K562 (cell line): ENCODE results near the gene GIPR. TPM values are rescaled to one million over a fixed set of nuclear protein-coding genes. Genes with fewer than 3 reads are reported as not detected.

Experiments used
- CBFB ChIP-seq: sonication (generic); formaldehyde crosslinking; IDR thresholded peaks from 2 replicates; pipeline ENCODE4 v1.4.0; 2020; ENCODE audit warnings: mild to moderate bottlenecking, missing genetic modification reagents
- CLOCK ChIP-seq: fragments of 250-450 bp; sonication (Bioruptor Pico); IDR thresholded peaks from 2 replicates; pipeline ENCODE4 v1.4.0; 2020; ENCODE audit warnings: mild to moderate bottlenecking, moderate library complexity, borderline replicate concordance
- CTBP1 ChIP-seq: fragments of 450-650 bp; IDR thresholded peaks from 2 replicates; pipeline ENCODE4 v1.6.1; 2016; ENCODE audit warnings: borderline replicate concordance
- E2F3 ChIP-seq: fragments of 250-450 bp; sonication (Bioruptor Pico); IDR thresholded peaks from 2 replicates; pipeline ENCODE4 v1.4.0; 2020; ENCODE audit warnings: mild to moderate bottlenecking
- ELF1 ChIP-seq: fragments of 200-800 bp; sonication (Bioruptor generic); IDR thresholded peaks from 2 replicates; pipeline ENCODE4 v1.6.1; 2016; ENCODE audit warnings: missing genetic modification characterization, missing compliant biosample characterization
- ELF2 ChIP-seq: fragments of 250-450 bp; sonication (Bioruptor Pico); IDR thresholded peaks from 2 replicates; pipeline ENCODE4 v1.5.0; 2021; ENCODE audit warnings: mild to moderate bottlenecking
- EWSR1 ChIP-seq: fragments of 450-650 bp; IDR thresholded peaks from 2 replicates; pipeline ENCODE4 v1.6.1; 2018; ENCODE audit warnings: borderline replicate concordance, mild to moderate bottlenecking, low read depth, moderate library complexity; ENCODE audit not compliant: partially characterized antibody
- HCFC1 ChIP-seq: IDR thresholded peaks from 2 replicates; pipeline ENCODE4 v1.6.1; 2012; ENCODE audit warnings: low read depth, low read length, improper control_type of control experiment
- KLF6 ChIP-seq: fragments of 250-450 bp; sonication (Bioruptor Pico); IDR thresholded peaks from 2 replicates; pipeline ENCODE4 v1.4.0; 2020; ENCODE audit warnings: mild to moderate bottlenecking, moderate library complexity, borderline replicate concordance
- L3MBTL2 ChIP-seq: fragments of 450-650 bp; IDR thresholded peaks from 2 replicates; pipeline ENCODE4 v1.6.1; 2016; ENCODE audit warnings: mild to moderate bottlenecking, moderate library complexity
- NFIC ChIP-seq: fragments of 450-650 bp; IDR thresholded peaks from 2 replicates; pipeline ENCODE4 v1.6.1; 2017; ENCODE audit warnings: mild to moderate bottlenecking, inconsistent platforms
- PTTG1 ChIP-seq: fragments of 450-650 bp; IDR thresholded peaks from 2 replicates; pipeline ENCODE4 v1.6.1; 2016; ENCODE audit warnings: low read depth, mild to moderate bottlenecking, missing genetic modification characterization, missing compliant biosample characterization
- RBBP5 ChIP-seq: fragments of 200-600 bp; sonication (generic); IDR thresholded peaks from 2 replicates; pipeline ENCODE4 v1.6.1; 2012; ENCODE audit warnings: borderline replicate concordance, mild to moderate bottlenecking, low read length, control low read depth, inconsistent platforms; ENCODE audit not compliant: insufficient read depth, poor library complexity, severe bottlenecking
- SMARCC2 ChIP-seq: fragments of 450-650 bp; IDR thresholded peaks from 2 replicates; pipeline ENCODE4 v1.6.1; 2017; ENCODE audit warnings: antibody characterized with exemption, moderate library complexity, mild to moderate bottlenecking, low read depth
- SOX6 ChIP-seq: fragments of 450-650 bp; IDR thresholded peaks from 2 replicates; pipeline ENCODE4 v1.6.1; 2014; ENCODE audit warnings: mild to moderate bottlenecking
- SRSF3 ChIP-seq: fragments of 200-400 bp; formaldehyde crosslinking; IDR thresholded peaks from 2 replicates; pipeline ENCODE4 v1.6.1; 2016; ENCODE audit warnings: mild to moderate bottlenecking, low read length, moderate library complexity; ENCODE audit not compliant: insufficient read depth
- SUPT5H ChIP-seq: fragments of 450-650 bp; IDR thresholded peaks from 2 replicates; pipeline ENCODE4 v1.6.1; 2016
- TFE3 ChIP-seq: fragments of 450-650 bp; formaldehyde crosslinking; IDR thresholded peaks from 2 replicates; pipeline ENCODE4 v1.4.0; 2020; ENCODE audit warnings: mild to moderate bottlenecking, mixed read lengths
- ZBTB26 ChIP-seq: fragments of 450-650 bp; formaldehyde crosslinking; IDR thresholded peaks from 2 replicates; pipeline ENCODE4 v1.4.0; 2022; ENCODE audit warnings: missing genetic modification characterization
- ZFP1 ChIP-seq: fragments of 450-650 bp; formaldehyde crosslinking; IDR thresholded peaks from 2 replicates; pipeline ENCODE4 v1.4.0; 2020; ENCODE audit warnings: mild to moderate bottlenecking, mixed read lengths
- ZFX ChIP-seq: sonication (generic); formaldehyde crosslinking; IDR thresholded peaks from 2 replicates; pipeline ENCODE4 v1.8.0; 2022; ENCODE audit warnings: mild to moderate bottlenecking, missing genetic modification reagents, moderate library complexity
- ZNF165 ChIP-seq: fragments of 250-450 bp; sonication (Bioruptor Pico); IDR thresholded peaks from 2 replicates; pipeline ENCODE4 v1.4.0; 2020; ENCODE audit warnings: borderline replicate concordance
- ZNF324 ChIP-seq: fragments of 250-450 bp; sonication (Bioruptor Pico); IDR thresholded peaks from 2 replicates; pipeline ENCODE4 v1.4.0; 2020; ENCODE audit warnings: mild to moderate bottlenecking
- polyA plus RNA-seq, 8 experiments: library from polyadenylated mRNA; depleted of rRNA in 4 of 8; stranded (reverse) in 5 of 8; unstranded in 3 of 8; fragments of >200 nt; fragmentation: Nextera tagmentation in 2 of 8; fragmentation: Illumina TruSeq in 1 of 8; extraction: Ambion mirVana in 2 of 8; extraction: Trizol in 1 of 8; gene quantifications; 2 replicates each; pipeline versions ENCODE4 v1.2.1 to v1.2.3, GENCODE V29; 2011 to 2014; ENCODE audit warnings: inconsistent platforms in 1 of 8, missing spikeins in 1 of 8
- total RNA-seq, 7 experiments: library from RNA; depleted of rRNA in 6 of 7; stranded (reverse); fragments of >200 nt in 6 of 7; fragmentation: Illumina TruSeq in 2 of 7; extraction: Trizol in 2 of 7; gene quantifications; 2 replicates each; pipeline versions ENCODE4 v1.2.1 to v1.2.3, GENCODE V29; 2011 to 2021; ENCODE audit warnings: low replicate concordance in 1 of 7

The GIPR gene
- total and polyA plus RNA-seq, 9 of the 15 experiments (the other 6 are each of a cell fraction or from before 2014, with no cell fraction given), result 2.2 to 26.8 (median 12.7) TPM

GRCh38 chr19:45645631-45646344 is 22.2 kb upstream of the GIPR start (continued):
- TF ChIP-seq TFE3 (CRISPR knock-in tag), result no peak
- TF ChIP-seq SOX6, result peak; percentile 52; the same call in 1 of the 2 replicates
- no peak for TF ChIP-seq ZBTB26 (CRISPR knock-in tag)
- no peak for TF ChIP-seq RBBP5
- TF ChIP-seq HCFC1, result peak; percentile 38; the same call in 1 of the 2 replicates
- TF ChIP-seq ELF2, result no peak
- TF ChIP-seq SUPT5H, result no peak
- peak; percentile 74 for TF ChIP-seq CTBP1
- peak; percentile 87 for TF ChIP-seq NFIC
- TF ChIP-seq KLF6, result no peak
- peak; percentile 69 for TF ChIP-seq ZNF324
- TF ChIP-seq CBFB, result peak; percentile 98
- TF ChIP-seq EWSR1, result no peak
- TF ChIP-seq ZFX (CRISPR knock-in tag), result no peak
- TF ChIP-seq L3MBTL2, result peak; percentile 81
- no peak for TF ChIP-seq ZFP1 (CRISPR knock-in tag)
- TF ChIP-seq PTTG1 (tag), result no peak
- TF ChIP-seq SMARCC2, result no peak
- no peak for TF ChIP-seq ZNF165
- TF ChIP-seq CLOCK (CRISPR knock-in tag), result no peak
- TF ChIP-seq ELF1, result no peak
- TF ChIP-seq SRSF3, result no peak
- TF ChIP-seq E2F3 (CRISPR knock-in tag), result no peak
